ENCODE results near the gene REXO2. TPM values are rescaled to one million over a fixed set of nuclear protein-coding genes. Genes with fewer than 3 reads are reported as not detected.
A peak's percentile ranks its signal among the peaks of the same experiment; 100 is the strongest.

REXO2 gene
- total RNA-seq, 2 donors from 2014 or later = 69.8 to 89.9 TPM

- no peak overlapping the region for H3K9ac ChIP-seq (ENCODE audit: extremely low read depth, low read length, poor library complexity, severe bottlenecking)
Observed at GRCh38 chr11:114413958-114414357, 25.3 kb upstream of the REXO2 start.

GRCh38 chr11:114416441-114416961, 22.8 kb upstream of the REXO2 start:
- TF ChIP-seq, protein P1, sequence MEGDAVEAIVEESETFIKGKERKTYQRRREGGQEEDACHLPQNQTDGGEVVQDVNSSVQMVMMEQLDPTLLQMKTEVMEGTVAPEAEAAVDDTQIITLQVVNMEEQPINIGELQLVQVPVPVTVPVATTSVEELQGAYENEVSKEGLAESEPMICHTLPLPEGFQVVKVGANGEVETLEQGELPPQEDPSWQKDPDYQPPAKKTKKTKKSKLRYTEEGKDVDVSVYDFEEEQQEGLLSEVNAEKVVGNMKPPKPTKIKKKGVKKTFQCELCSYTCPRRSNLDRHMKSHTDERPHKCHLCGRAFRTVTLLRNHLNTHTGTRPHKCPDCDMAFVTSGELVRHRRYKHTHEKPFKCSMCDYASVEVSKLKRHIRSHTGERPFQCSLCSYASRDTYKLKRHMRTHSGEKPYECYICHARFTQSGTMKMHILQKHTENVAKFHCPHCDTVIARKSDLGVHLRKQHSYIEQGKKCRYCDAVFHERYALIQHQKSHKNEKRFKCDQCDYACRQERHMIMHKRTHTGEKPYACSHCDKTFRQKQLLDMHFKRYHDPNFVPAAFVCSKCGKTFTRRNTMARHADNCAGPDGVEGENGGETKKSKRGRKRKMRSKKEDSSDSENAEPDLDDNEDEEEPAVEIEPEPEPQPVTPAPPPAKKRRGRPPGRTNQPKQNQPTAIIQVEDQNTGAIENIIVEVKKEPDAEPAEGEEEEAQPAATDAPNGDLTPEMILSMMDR (conservative IDR thresholded peaks at IDR 0.05) = no peak
- H3K9ac ChIP-seq (ENCODE audit: extremely low read depth, low read length, poor library complexity, severe bottlenecking) = no peak overlapping the region
- Mint-ChIP-seq H3K36me3 (ENCODE audit: low read depth) (peaks cover 22% of the 10 kb centered on the region), H3K4me1 (peaks cover 5% of the 10 kb centered on the region), H3K27ac (no peak overlapping the region), H3K27me3 (ENCODE audit: insufficient read depth) (no peaks in the 10 kb centered on the region), H3K9me3 (no peaks in the 10 kb centered on the region), H3K4me3 (no peak overlapping the region)
- H3K9me3 ChIP-seq (ENCODE audit: control insufficient read depth, low read length) = peaks cover 7% of the 10 kb centered on the region
- no peak overlapping the region for H3K4me3 ChIP-seq (ENCODE audit: low read length)
- no peak overlapping the region for H3K27ac ChIP-seq (ENCODE audit: low read depth, low read length)
- peaks cover 29% of the 10 kb centered on the region for H3K36me3 ChIP-seq (ENCODE audit: control insufficient read depth, insufficient read depth, low read length)
- H3K4me1 ChIP-seq (ENCODE audit: control insufficient read depth, insufficient read depth, low read length) = no peaks in the 10 kb centered on the region
- DNase-seq = no peak
- H3K27me3 ChIP-seq (ENCODE audit: control insufficient read depth, insufficient read depth, low read length, poor library complexity, severe bottlenecking) = no peaks in the 10 kb centered on the region

More at GRCh38 chr11:114413958-114414357, 25.3 kb upstream of the REXO2 start:
- peaks cover 38% of the 10 kb centered on the region for H3K36me3 Mint-ChIP-seq (ENCODE audit: low read depth)
- no peaks in the 10 kb centered on the region for H3K4me1 ChIP-seq (ENCODE audit: control insufficient read depth, insufficient read depth, low read length)
- H3K27me3 Mint-ChIP-seq (ENCODE audit: insufficient read depth) = no peaks in the 10 kb centered on the region
- H3K27ac Mint-ChIP-seq = peak overlapping the region; percentile 72
- peaks cover 48% of the 10 kb centered on the region for H3K36me3 ChIP-seq (ENCODE audit: control insufficient read depth, insufficient read depth, low read length)
- 87 to 90% methylated on average over 9 to 10 of the region's 10 CpGs for WGBS, 2 experiments (ENCODE audit: insufficient coverage in 1 of 2, insufficient read length in 1 of 2)
- DNase-seq = no peak
- H3K27ac ChIP-seq (ENCODE audit: low read depth, low read length) = no peak overlapping the region
- H3K9me3 Mint-ChIP-seq = no peaks in the 10 kb centered on the region
- peaks cover 7% of the 10 kb centered on the region for H3K9me3 ChIP-seq (ENCODE audit: control insufficient read depth, low read length)
- peaks cover 5% of the 10 kb centered on the region for H3K4me1 Mint-ChIP-seq
- H3K4me3 ChIP-seq (ENCODE audit: low read length) = no peak overlapping the region
- TF ChIP-seq, protein P1 (conservative IDR thresholded peaks at IDR 0.05) = no peak
- no peak overlapping the region for H3K4me3 Mint-ChIP-seq
- H3K27me3 ChIP-seq (ENCODE audit: control insufficient read depth, insufficient read depth, low read length, poor library complexity, severe bottlenecking) = no peaks in the 10 kb centered on the region

DNA sequence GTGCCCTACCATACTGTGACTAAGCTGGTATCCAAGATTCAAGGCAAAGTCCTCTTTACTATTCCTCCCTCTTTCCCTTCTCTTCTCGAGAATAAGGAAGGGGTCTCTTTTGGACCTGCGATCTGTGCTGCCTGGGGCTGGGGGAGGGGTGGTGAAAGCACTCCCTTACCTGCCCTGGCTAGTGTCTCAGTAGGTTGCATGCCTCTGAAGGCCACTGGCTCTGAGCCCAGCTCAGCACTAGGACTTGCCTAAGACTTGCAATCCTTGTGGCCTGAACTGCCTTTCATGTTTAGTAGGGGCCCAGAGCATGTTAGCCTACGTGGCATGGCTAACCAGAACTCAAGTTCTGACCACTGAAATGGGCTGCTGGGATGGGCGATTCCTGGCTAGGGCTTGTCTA, 13.0 kb upstream of the REXO2 start:
- no peak overlapping the region for H3K9ac ChIP-seq (ENCODE audit: extremely low read depth, low read length, poor library complexity, severe bottlenecking)
- no peak overlapping the region for H3K4me3 ChIP-seq (ENCODE audit: low read length)
- H3K27me3 ChIP-seq (ENCODE audit: control insufficient read depth, insufficient read depth, low read length, poor library complexity, severe bottlenecking) = no peaks in the 10 kb centered on the region
- no peaks in the 10 kb centered on the region for H3K9me3 Mint-ChIP-seq
- TF ChIP-seq, protein P1 (conservative IDR thresholded peaks at IDR 0.05) = no peak
- peaks cover 5% of the 10 kb centered on the region for H3K4me1 Mint-ChIP-seq
- H3K4me1 ChIP-seq (ENCODE audit: control insufficient read depth, insufficient read depth, low read length) = no peaks in the 10 kb centered on the region
- H3K36me3 ChIP-seq (ENCODE audit: control insufficient read depth, insufficient read depth, low read length) = no peaks in the 10 kb centered on the region
- H3K27me3 Mint-ChIP-seq (ENCODE audit: insufficient read depth) = no peaks in the 10 kb centered on the region
- no peak overlapping the region for H3K27ac Mint-ChIP-seq
- no peak overlapping the region for H3K4me3 Mint-ChIP-seq
- H3K27ac ChIP-seq (ENCODE audit: low read depth, low read length) = no peak overlapping the region
- no peaks in the 10 kb centered on the region for H3K9me3 ChIP-seq (ENCODE audit: control insufficient read depth, low read length)
- DNase-seq = no peak
- no peaks in the 10 kb centered on the region for H3K36me3 Mint-ChIP-seq (ENCODE audit: low read depth)
- 87 to 92% methylated on average over 2 to 4 of the region's 4 CpGs for WGBS, 2 experiments (ENCODE audit: insufficient coverage in 1 of 2, insufficient read length in 1 of 2)
